GM19193 (cell line): Measurements from ENCODE around the gene CLDN3.

Experiments
- POLR2A ChIP-seq: IDR thresholded peaks from 4 replicates; pipeline ENCODE4 v1.6.1; 2011; ENCODE audit not compliant: insufficient read depth, insufficient read length; ENCODE audit errors: extremely low read depth

CLDN3 gene

DNA sequence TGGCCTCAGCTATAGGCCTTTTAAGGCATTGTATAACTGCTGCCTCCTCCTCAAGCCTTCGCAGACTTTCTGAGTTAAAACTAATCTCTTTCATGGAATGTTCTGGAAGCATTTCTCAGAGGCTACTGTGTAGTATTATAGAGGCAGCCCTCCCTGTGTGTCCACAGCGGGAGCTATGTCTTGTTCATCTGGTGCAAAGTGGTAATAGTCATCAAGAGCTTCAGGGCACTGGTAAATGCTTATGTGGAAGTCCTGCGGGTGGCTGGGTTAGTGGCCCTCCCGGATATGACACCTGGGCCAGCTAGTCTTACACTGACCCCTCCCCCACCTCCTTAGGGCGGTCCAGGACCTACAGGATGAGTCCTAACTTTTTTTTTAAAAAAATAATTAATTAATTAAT, 29.3 kb downstream of the CLDN3 start:
- no peak for TF ChIP-seq POLR2A

DNA sequence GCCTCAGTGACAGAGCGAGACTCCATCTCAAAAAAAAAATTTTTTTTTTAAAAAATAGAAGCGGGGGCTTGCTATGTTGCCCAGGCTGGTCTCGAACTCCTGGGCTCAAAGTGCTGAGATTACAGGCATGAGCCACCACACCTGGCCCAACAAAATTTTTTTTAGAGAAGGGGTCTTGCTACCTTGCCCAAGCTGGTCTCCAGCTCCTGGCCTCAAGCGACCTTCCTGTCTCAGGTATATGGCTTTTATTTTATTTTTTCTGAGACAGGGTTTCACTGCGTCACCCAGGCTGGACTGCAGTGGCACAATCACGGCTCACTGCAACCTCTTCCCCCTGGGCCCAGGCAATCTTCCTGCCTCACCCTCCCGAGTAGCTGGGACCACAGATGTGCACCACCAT, 29.9 kb downstream of the CLDN3 start:
- no peak for TF ChIP-seq POLR2A

DNA sequence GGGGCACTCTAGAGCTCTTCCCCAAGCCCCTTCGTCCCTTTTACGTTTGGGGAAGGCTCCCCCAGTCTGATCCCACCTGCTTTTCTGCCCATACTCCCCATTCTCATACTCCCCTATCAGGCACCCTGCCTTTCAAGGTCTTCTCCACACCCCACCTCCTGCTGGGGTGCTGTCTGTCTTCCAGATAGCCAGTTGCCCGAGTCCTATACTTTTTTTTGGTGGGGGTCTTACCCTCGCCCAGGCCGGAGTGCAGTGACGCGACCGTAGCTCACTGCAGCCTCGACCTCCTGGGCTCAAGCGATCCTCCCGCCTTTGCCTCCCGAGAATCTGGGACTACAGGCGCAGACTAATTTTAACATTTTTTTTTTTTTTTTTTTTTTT, 30.7 kb downstream of the CLDN3 start:
- no peak for TF ChIP-seq POLR2A

DNA sequence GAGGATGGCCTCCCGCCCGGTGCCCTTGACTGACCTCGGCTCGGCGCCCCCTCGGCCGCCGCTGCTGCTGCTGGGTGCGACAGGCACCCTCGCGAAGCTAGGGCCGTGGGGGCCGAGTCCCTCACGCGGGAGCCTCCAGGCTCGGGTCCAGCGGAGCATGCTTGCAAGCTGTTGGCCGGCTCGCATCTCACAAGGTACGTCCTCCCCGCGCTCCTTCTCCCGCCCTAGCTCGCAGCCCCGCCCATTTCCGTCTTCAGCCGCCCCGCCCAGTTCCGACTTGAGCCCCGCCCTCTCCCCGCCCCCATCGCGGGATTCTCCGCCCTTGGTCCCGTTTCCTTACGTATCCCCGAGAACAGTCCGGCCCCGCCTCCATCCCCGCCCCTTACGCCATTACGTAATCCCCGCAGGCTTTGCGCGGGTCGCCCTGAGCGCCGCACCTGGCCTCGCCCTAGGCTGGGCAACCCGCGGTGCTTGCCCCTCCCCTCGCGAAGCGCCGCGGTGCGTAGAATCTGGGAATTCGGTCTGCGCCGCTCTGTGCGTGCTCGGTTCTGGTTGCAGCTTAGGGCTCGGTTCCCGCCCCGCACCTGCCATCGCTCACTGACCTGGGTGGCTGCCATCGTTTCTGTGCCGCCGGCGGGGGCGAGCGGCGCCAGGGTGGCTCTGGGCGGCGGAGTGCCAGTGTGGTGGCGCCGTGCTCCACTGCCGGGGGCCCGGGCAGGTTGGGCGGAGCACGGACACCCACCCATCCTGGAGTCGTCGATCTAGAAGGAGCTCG, 31.3 kb downstream of the CLDN3 start, which contains the start of gene ABHD11:
TSS of gene ABHD11 (minus strand) at position 191 of the 775 bp plus-strand sequence. CDS start at position 159, 32 bp downstream.
- TF ChIP-seq POLR2A: peak; percentile 78

DNA sequence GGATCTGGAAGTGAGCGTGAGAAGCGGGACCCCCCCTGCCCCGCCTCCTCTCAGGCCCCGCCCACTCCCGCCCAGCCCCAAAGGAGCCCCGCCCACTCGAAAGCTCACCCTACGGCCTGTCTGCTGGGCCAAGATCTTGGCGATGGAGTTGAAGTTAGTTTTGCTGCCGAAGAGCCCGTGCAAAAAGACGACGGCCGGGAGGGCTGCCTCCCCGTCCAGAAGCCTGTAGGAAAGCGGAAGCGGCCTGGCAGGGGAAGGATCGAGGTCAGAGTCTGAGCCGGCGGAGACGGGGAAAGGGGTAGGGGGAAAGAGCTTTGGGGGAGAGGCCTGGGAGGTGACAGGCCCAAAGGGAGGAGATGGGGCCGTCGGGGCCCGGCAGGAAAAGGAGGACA, 31.9 kb downstream of the CLDN3 start:
- no peak for TF ChIP-seq POLR2A

DNA sequence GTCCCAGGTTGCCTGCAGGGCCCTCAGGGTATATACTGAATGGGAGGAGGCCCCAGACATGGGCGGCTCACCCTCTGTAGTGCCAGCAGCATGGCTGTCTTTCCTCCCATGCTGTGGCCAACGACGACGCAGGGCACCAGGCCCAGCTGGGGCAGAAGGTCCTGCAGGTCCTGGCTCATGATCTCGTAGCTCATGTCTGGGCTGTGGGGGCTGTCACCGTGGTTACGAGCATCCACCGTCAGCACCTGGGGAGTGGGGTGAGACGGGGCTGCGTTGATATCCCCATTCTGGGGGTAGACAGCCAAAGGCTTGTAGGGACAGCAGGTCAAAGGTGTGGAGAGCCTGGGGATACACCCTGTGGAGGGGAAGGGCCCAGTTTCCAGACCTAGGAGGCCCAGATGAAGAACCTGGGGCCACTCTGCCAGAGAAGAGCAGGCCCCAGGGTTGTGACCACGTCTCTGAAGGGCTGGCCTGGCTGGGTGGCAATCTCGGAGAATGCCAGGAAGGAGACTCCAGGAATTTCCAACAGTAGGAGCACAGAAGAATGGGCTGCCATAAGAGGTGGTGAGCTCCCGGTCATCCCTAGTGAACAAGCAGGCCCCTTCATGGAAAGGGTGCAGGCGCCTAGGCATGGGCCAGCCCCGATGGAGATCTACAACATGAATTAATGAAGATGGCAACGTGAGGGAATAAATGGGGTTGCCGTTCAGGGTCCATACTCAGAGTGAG, 32.4 kb downstream of the CLDN3 start:
- TF ChIP-seq POLR2A: no peak

DNA sequence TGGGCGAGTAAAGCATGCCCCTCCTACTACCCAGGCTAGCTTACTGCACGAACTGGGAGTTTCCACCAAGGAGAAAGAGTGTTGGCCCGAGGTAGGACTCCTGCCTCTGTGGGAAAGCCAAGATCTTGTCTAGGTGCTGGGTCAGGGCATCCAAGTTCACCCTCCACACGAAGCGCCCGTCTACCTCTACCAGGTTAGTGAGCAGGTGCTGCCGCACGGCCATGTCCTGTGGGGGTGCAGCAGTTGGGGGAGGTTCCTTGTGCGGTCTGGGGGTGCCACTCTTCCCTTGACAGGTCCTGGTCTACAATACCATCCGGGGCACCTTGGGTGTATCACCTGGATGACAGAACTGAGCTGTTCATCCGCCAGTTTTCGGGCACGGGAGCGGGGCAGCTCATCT, 33.2 kb downstream of the CLDN3 start:
- TF ChIP-seq POLR2A: no peak

DNA sequence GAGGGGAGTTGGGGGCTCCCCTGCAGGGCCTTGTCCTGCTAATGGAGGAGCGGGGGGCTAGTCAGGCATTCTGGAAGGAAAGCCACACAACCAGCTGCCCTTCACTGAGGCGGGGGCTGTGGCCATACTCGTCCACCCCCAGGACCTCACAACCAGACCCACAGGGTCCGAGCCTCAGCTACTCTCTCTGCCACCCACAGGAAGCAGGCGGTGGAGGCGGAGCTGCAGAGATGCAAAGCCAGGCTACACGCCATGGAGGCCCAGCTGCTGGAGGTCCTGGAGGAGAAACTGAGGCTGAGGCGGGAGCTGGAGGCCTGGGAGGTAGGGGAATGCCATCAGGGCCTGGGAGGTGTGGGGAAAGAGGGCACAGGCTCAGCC, 34.6 kb downstream of the CLDN3 start:
- TF ChIP-seq POLR2A: no peak

DNA sequence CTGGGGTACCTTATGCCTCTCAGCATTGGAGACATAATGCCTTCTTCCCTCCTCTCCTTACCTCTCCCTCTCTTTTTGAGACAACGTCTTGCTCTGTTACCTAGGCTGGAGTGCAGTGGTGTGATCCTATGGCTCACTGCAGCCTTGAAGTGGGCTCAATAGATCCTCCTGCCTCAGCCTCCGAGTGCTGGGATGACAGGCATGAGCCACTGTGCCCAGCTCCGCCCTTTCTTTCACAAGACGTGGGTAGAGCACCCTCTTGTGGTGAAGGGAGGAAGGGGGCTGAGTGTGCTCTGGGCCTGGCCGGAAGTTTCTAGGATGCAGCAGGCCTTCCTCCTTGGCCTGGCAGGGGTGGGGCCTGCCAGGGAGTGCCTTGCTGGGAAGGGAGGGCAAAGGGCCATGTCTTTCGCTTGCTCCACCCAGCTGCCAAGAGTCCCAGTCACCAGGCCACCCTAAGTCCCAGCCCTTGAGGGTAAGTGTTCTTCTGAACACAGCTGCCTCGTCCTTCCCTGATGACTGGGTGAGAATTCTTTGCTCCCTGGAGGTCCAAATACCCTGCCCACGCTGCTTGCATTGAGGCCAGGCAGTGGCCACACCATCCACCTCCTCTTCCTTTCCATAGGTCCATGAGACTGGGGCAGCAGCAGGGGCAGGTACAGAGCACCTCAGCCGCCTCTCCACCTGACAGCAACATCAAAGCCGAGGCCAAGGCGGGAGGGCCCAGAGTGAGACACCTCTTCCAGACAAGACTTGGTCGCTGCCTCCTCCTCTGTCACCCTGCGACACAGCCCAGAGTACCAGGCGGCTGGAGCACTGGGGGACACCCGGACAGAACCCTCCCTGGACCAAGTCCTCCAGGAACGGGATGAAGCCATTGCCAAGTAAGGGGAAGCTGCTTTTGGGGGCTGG, 35.2 kb downstream of the CLDN3 start:
- peak; percentile 19 for TF ChIP-seq POLR2A

DNA sequence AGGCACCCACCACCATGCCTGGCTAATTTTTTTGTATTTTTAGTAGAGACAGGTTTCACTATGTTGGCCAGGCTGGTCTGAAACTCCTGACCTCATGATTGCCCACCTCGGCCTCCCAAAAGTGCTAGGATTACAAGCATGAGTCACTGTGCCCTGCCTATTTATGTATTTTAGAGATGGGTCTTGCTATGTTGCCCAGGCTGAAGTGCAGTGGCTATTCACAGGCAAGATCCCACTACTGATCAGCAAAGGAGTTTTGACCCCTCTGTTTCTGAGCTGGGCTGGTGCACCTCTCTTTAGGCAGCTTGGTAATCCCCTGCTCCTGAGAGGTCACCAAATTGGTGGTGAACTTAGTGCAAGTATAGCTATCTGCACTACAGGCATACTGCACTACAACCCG, 37.7 kb downstream of the CLDN3 start:
- TF ChIP-seq POLR2A: no peak

DNA sequence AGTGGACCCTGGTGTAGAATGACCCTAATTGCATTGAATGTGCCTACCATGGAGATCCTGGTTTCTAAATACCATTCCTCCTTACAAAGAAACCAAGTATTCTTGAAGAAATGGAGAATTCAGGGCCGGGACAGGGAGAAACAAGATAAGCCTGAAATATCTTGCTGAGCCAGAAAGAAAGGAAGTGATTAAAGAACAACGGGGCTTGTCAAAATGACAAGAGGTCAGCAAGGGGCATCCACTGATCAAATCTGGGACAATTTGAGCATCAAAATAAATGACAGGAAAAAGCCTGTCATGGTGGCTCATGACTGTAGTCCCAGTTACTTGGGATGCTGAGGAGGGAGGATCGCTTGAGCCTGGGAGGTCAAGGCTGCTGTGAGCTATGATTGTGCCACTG, 39.6 kb downstream of the CLDN3 start:
- TF ChIP-seq POLR2A: no peak

DNA sequence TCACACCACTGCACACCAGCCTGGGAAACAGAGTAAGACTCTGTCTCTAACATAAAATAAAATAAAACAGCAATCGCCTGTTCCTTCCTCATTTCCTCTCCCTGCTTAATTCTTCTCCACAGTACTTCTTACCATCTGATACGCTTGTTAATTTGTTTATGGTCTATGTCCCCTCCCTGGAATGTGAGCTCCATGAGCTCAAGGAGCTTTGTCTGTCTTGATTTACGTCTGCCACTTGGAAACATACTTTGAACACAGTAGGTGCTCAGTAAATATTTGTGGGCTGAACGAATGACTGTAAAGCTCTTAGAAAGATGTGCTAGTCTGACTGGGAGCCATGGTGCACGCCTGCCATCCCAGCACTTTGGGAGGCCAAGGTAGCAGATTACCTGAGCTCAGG, 41.5 kb downstream of the CLDN3 start:
- no peak for TF ChIP-seq POLR2A

DNA sequence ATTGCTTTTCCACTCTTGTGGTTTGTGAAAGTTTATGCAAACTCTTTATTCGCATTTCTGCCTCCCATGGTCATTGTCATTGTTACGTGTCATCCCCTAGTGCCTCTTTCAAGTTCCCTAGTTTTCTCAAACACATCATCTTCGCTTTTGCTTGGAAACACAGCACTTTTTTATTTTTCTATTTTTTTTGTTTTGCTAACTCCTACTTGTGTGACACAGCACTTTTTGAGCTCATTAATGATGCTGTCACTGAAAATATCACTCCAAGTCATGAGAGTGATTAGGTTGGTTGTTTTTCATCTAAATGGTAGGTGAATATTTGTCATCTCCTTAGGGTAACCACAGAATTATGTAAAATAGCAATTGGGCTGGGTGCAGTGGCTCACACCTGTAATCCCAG, 42.1 kb downstream of the CLDN3 start:
- TF ChIP-seq POLR2A: no peak

DNA sequence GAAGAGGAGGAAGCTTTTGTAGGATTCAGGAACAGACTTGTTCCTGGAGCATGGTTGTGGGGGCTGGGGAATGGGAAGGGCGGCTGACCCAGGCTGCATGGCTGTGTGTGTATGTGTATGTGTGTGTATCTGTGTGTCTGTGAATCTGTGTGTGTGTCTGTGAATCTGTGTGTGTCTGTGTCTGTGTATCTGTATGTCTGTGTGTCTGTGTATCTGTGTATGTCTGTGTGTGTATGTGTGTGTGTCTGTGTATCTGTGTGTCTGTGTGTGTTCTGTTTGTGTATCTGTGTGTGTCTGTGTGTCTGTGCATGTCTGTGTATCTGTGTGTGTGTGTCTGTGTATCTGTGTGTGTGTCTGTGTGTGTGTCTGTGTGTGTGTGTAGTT, 44.0 kb downstream of the CLDN3 start:
- TF ChIP-seq POLR2A: no peak

DNA sequence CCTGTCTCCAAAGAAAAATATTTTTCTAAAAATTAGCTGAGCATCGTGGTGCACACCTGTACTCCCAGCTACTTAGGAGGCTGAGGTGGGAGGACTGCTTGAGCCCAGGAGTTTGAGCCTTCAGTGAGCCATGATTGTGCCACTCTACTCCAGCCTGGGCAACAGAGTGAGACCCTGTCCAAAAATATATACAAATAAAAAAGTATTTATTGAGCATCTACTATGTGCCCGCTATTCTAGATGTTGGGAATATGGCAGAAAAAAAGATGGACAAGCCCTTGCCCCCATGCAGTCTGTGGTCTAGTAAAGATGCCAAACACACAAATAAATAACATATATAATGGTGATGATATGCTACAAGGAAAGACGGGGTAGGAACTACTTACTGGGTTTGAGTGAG, 46.3 kb downstream of the CLDN3 start:
- TF ChIP-seq POLR2A: no peak
